Activated CD8-positive, alpha-beta T cell treated with anti-CD3 and anti-CD28 coated beads for 36 hours (primary cell): Measurements from ENCODE around the gene ITPKB. TPM values are rescaled to one million over a fixed set of nuclear protein-coding genes. Genes with fewer than 3 reads are reported as not detected.
A peak's percentile ranks its signal among the peaks of the same experiment; 100 is the strongest.

Source experiments
- ATAC-seq: fragments of 200-7000 bp; cut with Tn5 transposase; one replicate; pipeline ENCODE4 v1.10.0; 2021; ENCODE audit warnings: mild to moderate bottlenecking, moderate library complexity
- CTCF ChIA-PET: fragments of 350-600 bp; sonication (Branson Sonifier 250); formaldehyde crosslinking; loops from one replicate; lab custom pipeline; 2021; ENCODE audit warnings: antibody characterized with exemption; lab: Charles Lee
- POLR2A ChIA-PET: fragments of 350-600 bp; sonication (Branson Sonifier 250); formaldehyde crosslinking; loops from one replicate; lab custom pipeline; 2021; ENCODE audit warnings: antibody characterized with exemption; lab: Charles Lee
- DNase-seq: peaks from one replicate; pipeline ENCODE4 v3.0.0-alpha.2; 2020
- H3K27ac Mint-ChIP-seq: one replicate; pipeline ENCODE4 v1.8.0; 2021; ENCODE audit warnings: mild to moderate bottlenecking, mixed read lengths
- H3K27me3 Mint-ChIP-seq: one replicate; pipeline ENCODE4 v1.8.0; 2021; ENCODE audit warnings: mixed read lengths
- H3K36me3 Mint-ChIP-seq: one replicate; pipeline ENCODE4 v1.8.0; 2021; ENCODE audit warnings: low read depth, mixed read lengths
- H3K4me1 Mint-ChIP-seq: one replicate; pipeline ENCODE4 v1.8.0; 2021; ENCODE audit warnings: low read depth, mixed read lengths
- H3K4me3 Mint-ChIP-seq: one replicate; pipeline ENCODE4 v1.8.0; 2021; ENCODE audit warnings: mild to moderate bottlenecking, moderate library complexity, mixed read lengths
- H3K9me3 Mint-ChIP-seq: one replicate; pipeline ENCODE4 v1.8.0; 2021; ENCODE audit warnings: mixed read lengths
- CTCF ChIP-seq: fragments of 200-600 bp; IDR thresholded peaks from one replicate; pipeline ENCODE4 v1.8.0; 2022; ENCODE audit warnings: antibody characterized with exemption, mild to moderate bottlenecking
- intact Hi-C: fragments of 100-400 bp; cut with micrococcal nuclease; formaldehyde crosslinking; loops from one replicate; pipeline ENCODE4 v1.10.0; 2022
- total RNA-seq, 2 experiments: library from RNA; stranded (reverse); gene quantifications; one replicate each; pipeline ENCODE4 v1.2.3, GENCODE V29; 2021

Gene ITPKB
- total RNA-seq, 2 experiments from 2014 or later: 40.8 to 42.6 TPM

- DNase-seq: peak; percentile 91
- peaks cover 92% of the 10 kb centered on the region for H3K4me1 Mint-ChIP-seq
- ATAC-seq: peak; percentile 55
- peak overlapping the region; percentile 68 for H3K4me3 Mint-ChIP-seq
- H3K27ac Mint-ChIP-seq: peak overlapping the region; percentile 94
- no peak for TF ChIP-seq CTCF
- H3K36me3 Mint-ChIP-seq: peaks cover 39% of the 10 kb centered on the region
- no peaks in the 10 kb centered on the region for H3K9me3 Mint-ChIP-seq
- H3K27me3 Mint-ChIP-seq: no peaks in the 10 kb centered on the region
- POLR2A ChIA-PET: interaction anchor here (0.7 to 9.3 kb wide), 6 partner anchors 9 to 80 kb away, joined by 3 to 56 read pairs (median 5); no protein-coding TSS in a partner anchor
- CTCF ChIA-PET: interaction anchor here (1.6 to 1.7 kb wide), 2 partner anchors 29 to 267 kb away, joined by 3 to 5 read pairs; partner anchors contain the start of gene PARP1
- intact Hi-C loops: loop anchor here (5.0 kb wide), 1 partner anchor 33 kb away; no protein-coding TSS in a partner anchor
Measured at GRCh38 chr1:226674892-226675714, 64.0 kb downstream of the ITPKB start.

GRCh38 chr1:226672339-226672762 lies 66.7 kb downstream of the ITPKB start:
- Mint-ChIP-seq H3K36me3 (peaks cover 46% of the 10 kb centered on the region), H3K4me3 (no peak overlapping the region), H3K9me3 (no peaks in the 10 kb centered on the region), H3K27ac (peak overlapping the region; percentile 94), H3K4me1 (peaks cover 85% of the 10 kb centered on the region), H3K27me3 (no peaks in the 10 kb centered on the region)
- DNase-seq (no peak), ATAC-seq (no peak)
- intact Hi-C loops: no loop called here
- CTCF ChIA-PET: interaction anchor here (1.2 to 2.0 kb wide), 4 partner anchors 9 to 29 kb away, joined by 3 to 8 read pairs (median 6); no protein-coding TSS in a partner anchor
- TF ChIP-seq CTCF: no peak
- POLR2A ChIA-PET: interaction anchor here (0.8 to 9.3 kb wide), 3 partner anchors 10 to 26 kb away, joined by 4 to 56 read pairs (median 4); no protein-coding TSS in a partner anchor

- Mint-ChIP-seq H3K36me3 (peaks cover 46% of the 10 kb centered on the region), H3K4me1 (peaks cover 85% of the 10 kb centered on the region), H3K9me3 (no peaks in the 10 kb centered on the region), H3K4me3 (no peak overlapping the region), H3K27ac (peak overlapping the region; percentile 94), H3K27me3 (no peaks in the 10 kb centered on the region)
- ATAC-seq (no peak), DNase-seq (no peak)
- ChIA-PET POLR2A (interaction anchor here (0.9 to 1.2 kb wide), 3 partner anchors 12 to 67 kb away, joined by 3 to 4 read pairs (median 3); no protein-coding TSS in a partner anchor), CTCF (interaction anchor here (1.2 to 2.0 kb wide), 6 partner anchors 8 to 45 kb away, joined by 3 to 8 read pairs (median 4); no protein-coding TSS in a partner anchor)
- no peak for TF ChIP-seq CTCF
- intact Hi-C loops: no loop called here
Measured at GRCh38 chr1:226671277-226671676, 67.8 kb downstream of the ITPKB start.

GRCh38 chr1:226670073-226670472 lies 69.0 kb downstream of the ITPKB start:
- intact Hi-C loops: no loop called here
- Mint-ChIP-seq H3K4me1 (peaks cover 85% of the 10 kb centered on the region), H3K27me3 (no peaks in the 10 kb centered on the region), H3K4me3 (no peak overlapping the region), H3K36me3 (peaks cover 49% of the 10 kb centered on the region), H3K9me3 (no peaks in the 10 kb centered on the region), H3K27ac (peak overlapping the region; percentile 32)
- no peak for DNase-seq
- no peak for TF ChIP-seq CTCF
- ChIA-PET POLR2A (interaction anchor here (1.0 to 1.2 kb wide), 2 partner anchors 11 to 68 kb away, joined by 3 read pairs; no protein-coding TSS in a partner anchor), CTCF (interaction anchor here (1.0 to 1.5 kb wide), 3 partner anchors 17 to 44 kb away, joined by 3 to 5 read pairs (median 4); no protein-coding TSS in a partner anchor)
- ATAC-seq: no peak
